Effector CD8-positive, alpha-beta T cell (primary cell): ENCODE data around the gene PLA2G7.
"Not testable (repeated sequence)": the region's sequence is repeated elsewhere in the genome, so short reads cannot be mapped to it uniquely, and the experiment has no call there.

Source experiments
- DNase-seq: peaks from one replicate; lab custom pipeline; 2025; lab: John Stamatoyannopoulos, UW
- total RNA-seq, 4 experiments: gene quantifications; one replicate each; lab custom pipeline; 2026; lab: John Stamatoyannopoulos, UW

The PLA2G7 gene
- total RNA-seq: 0 reads per million in 4 experiments

- no peak for DNase-seq
Measured at GRCh38 chr6:46734867-46735719, at the start of gene PLA2G7. PLA2G7 (minus strand) TSS chr6:46735375; CDS start chr6:46722891, 12,484 bp downstream.

DNA sequence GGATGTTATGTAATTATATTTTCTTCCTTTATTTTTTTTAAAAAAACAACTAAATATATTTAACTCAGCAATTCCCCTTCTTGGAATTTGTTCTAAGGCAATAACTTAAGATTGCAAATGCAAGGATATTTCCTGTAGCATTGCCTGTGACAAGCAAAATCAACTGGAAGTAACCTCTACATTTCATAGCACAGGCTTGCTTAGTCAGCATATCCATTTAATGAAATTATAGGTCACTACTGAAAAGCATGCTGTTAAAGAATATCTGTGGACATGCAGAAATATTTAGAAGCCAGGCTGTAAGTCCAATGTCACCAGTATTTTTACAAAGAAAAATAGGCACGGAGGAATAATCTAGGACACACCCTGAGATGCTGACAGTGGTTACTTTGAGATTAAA, 49.4 kb upstream of the PLA2G7 start:
- no peak for DNase-seq

DNA sequence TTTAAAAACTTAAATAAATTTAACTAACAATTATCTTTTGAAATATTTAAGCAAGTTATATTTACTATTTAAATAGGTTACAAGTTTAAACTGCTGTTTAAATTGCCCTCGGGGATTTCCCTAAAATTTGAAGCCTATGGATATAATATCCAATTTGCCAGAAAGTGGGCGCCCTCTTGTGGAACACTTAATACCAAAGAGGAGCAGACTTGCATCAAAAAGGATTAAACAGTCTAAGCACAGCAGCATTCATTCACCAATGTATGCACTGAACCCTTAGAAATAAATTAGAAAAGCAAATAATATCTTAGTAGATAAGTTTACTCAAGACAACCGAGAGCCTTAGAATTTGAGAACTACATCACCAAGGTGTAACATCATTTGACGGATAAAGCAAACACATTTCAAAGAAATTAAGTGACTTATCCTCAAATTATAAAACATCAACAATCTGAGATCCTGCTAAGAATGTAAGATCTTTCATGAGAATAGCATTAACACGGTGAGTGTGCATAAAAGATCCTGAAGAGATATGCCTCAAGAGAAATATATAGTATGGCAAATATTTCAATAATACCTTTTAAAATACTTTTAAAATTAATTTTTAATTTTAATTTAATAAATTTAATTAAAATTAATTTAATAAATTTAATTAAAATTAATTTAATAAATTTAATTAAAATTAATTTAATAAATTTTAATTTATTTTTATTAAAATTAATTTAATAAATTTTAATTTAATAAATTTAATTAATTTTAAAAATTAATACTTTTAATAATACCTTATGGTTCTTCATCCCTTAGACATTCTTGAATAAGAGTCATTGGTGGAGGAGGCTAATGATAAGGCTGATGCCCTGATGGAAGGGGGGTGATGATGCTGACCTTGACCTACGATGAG, 46.6 kb upstream of the PLA2G7 start:
- no peak for DNase-seq

DNA sequence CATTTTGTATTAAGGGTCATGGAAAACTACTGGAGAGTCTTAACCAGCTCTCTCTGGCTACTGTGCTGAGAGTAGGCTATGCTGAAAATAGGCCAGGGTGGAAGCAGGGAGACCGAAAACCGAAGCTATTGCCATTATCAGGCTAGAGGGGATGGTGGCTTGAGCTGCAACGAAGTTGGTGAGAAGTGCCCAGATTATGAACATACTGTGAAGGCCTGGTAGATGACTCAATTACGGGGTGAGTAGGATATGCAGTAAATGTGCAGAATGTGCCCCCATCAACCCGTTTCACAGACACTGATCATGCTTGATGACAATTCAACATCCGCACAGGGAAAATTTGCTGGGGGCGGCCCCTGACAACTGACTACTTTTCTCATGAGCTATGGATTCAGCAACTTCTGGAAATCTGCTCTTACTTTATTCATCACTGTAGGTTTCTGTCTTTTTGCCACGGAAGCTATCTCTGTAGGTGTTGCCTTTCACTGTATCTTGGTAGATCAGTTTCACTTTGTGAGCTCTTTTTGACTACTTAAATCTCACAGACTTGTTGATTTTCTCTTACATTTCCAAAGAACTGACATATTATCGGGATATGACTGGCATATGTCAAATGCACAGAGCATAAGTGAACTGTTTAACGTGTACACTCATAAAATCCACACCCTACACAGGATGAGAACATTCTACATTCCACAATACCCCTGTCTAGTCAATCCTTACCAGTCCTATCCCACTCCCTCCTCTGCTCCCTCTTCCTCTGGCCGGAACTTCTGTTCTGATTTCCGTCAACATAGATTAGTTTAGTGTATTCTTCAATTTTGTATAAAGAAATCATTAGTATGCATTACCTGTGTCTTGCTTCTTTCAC, 42.5 kb upstream of the PLA2G7 start:
- no peak for DNase-seq

DNA sequence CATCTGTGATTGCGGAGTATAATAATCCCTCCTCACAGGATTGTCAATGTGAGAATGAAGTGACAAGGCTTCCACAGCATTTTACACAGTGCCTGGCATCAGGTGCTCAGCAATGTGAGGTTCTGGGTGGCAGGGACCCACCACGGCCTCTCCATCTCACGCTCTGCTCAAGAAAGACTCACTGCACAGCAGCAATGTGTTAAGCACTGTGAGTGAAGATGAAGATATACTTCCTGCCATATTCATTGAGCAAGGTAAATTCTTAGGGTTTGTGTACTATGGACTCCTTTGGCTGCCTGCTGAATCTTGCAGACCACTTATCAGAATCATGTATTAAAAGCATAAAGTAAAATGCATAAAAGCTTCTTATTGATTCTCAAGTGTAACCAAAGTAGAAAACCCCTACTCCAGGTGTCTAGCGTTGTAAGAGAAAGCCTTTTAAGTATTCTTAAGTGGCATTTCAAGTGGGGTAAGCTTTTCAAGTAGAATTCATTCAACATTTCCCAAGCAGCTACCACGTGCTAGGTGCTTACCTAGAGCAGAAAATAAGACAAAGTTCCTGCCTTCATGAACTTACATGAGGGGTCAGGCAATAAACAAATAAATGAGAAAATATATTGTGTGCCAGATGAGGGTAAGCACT, 41.0 kb upstream of the PLA2G7 start:
- DNase-seq: no peak

DNA sequence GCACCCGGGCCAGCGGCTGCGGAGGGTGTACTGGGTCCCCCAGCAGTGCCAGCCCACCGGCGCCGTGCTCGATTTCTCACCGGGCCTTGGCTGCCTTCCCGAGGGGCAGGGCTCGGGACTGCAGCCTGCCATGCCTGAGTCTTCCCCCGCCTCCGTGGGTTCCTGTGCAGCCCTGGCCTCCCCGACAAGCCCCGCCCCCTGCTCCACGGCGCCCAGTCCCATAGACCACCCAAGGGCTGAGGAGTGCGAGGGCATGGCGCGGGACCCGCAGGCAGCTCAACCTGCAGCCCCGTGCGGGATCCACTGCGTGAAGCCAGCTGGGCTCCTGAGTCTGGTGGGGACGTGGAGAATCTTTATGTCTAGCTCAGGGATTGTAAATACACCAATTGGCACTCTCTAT, 39.6 kb upstream of the PLA2G7 start:
- not testable (repeated sequence) for DNase-seq

GRCh38 chr6:46773201-46773855, 38.2 kb upstream of the PLA2G7 start:
- no peak for DNase-seq

DNA sequence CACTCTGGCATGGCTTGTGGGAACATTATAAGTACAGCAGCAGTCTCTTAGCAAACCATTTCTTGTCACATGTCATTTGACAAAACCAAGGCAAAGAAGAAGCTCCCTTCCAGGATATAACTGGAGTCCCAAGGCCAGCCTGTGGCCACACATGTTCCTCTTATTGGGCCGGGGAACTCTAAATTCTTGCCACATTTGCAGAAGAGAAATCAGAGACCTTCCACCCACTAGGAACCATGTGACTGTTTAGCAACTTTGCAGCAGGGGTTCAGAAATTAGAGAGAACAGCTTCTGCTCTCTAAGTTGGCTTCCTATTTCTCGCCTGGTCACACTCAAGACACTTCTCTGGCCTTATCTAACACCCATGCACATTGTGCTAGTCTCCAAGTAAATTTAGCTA, 37.6 kb upstream of the PLA2G7 start:
- no peak for DNase-seq

DNA sequence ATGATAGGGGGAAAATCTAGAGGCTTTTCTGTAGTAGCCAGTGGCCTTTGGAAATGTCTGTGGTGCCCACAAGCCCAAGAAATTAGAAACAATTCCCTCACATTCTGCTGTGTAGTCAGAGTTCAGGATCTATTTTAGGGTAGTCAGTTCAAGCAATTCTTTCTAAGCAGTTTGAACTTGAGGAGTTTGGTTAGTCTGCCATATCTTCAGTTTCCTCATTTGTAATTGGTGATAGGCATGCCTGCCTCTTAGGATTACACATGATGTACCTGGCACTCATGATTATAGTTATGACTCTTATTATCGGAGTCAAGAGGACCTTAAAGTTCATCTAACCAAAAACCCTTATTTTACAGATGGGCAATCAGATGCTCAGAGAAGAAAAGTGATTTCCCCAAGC, 36.8 kb upstream of the PLA2G7 start:
- DNase-seq: no peak

- DNase-seq: no peak
Measured at GRCh38 chr6:46764961-46765360, 29.8 kb upstream of the PLA2G7 start.

GRCh38 chr6:46764280-46764679, 29.1 kb upstream of the PLA2G7 start:
- DNase-seq: not testable (repeated sequence)

DNA sequence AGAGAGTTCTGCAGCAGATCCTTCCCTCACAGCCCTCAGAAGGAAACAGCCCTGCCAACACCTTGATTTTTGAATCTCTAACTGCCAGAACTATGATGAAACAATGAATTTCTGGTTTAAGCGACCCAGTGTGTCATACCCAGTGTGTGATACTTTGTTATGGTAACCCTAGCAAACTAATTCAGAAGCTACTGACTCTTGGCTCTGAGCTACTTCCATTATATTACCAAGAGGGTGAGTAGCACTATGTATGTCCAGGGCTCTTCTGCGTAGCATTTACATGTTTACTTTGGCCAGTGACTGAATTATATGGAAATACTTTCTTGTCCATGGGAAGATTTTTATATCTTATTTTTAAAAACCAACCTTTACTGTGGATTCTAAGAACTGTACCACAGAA, 28.3 kb upstream of the PLA2G7 start:
- DNase-seq: no peak

DNA sequence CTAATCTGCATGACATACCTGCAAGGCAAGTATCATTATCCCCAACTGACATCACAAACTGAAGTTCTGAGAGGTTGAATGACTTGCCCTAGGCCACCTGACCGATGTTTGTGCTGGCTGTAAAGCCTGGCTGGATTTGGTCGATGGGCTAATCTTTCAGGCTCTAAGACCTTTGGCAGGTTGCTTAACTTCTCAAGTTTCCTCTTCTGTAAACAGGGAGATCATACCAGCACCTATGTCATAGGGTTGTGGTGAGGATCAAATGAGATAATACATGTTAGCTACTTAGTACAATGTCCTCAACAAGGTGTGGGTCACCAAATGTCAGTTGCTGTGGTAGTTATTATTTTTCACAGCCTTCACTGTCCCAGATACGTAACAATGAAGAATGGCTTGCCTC, 25.8 kb upstream of the PLA2G7 start:
- no peak for DNase-seq

DNA sequence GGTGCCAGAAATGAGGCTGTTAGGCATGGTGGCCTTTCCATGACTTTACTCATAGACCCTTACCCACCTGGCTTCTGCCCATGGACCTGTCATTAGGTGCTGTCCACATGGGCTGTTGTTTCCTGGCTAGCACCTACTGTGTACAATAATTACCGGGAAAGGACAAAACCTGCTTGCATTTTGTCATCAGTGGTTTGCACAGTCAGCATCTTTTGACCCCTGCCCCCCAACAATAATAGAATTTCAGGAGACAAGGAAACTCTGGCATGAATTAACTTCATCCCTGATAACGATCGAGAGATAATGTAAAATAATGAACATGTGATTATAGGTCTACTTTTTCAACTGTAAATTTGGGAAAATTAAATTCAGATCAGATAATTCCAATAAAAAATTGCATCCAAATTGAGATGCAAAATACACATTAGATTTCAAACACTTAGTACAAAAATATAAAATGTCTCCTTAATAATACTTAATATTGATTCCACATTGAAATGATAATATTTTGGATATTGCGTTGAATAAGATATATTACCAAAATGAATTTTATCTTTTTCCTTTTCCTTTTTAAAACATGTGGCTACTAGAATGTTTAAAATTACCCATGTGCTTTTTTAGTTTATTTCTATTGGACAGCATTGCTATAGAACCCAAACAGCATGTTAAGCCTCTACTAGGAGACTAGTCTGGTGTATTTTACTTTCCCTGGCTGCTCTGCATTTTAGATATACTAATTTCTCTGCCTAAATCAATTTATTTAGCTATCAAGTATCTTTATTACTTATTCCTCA, 24.0 kb upstream of the PLA2G7 start:
- no peak for DNase-seq

DNA sequence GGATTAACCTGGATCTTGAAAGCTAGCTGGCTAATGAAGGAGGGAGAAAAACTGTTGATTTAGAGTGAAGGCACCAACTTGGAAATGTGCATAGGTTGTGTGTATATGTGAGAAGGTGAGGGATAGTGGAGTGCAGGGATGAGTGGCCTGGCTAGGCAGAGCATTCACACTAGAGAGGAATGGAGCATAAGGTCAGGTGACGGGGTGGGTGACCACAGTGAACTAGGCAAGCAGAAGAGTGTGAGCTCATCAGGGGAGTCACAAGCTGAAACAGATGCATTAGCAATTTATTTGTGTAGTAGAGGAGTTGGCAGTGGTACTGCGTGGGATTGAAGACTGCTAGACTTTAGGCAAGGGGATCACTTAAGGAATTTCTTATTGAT, 22.0 kb upstream of the PLA2G7 start:
- no peak for DNase-seq

- DNase-seq: no peak
Measured at GRCh38 chr6:46756469-46757213, 21.5 kb upstream of the PLA2G7 start.

DNA sequence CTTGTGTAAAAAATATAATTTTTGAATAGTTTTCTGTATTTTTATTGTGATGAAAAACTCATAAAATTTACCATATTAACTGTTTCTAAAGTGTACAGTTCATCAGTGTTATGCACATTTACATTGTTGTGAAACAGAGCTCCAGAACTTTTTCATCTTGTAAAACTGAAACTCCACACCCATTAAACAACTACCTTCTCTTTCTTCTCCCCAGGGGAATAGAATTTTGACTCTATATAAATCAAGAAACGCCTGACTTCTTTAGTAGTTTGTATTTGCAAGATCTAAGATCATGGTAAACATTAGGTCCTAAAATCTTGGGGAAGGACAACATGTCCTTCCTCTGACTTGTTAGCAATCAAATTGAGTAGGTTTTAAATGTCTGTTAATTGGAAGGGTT, 20.7 kb upstream of the PLA2G7 start:
- DNase-seq: no peak

DNA sequence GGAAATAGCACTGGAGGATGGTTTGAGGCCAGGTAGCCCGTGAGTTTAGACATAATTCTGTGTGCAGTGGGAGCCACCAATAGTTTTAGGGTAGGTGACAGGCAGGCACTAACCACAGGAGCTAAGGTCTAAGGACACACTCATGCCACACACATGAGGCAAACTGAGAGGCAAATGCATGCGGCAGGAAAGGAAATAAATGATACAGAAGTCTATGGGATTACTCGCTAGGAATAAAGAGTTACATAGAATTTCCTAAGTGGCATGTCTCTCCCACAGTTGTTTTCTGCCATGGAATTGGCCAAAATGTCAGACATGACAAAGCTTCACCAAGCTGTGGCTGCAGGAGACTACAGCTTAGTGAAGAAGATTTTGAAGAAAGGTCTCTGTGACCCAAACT, 16.5 kb upstream of the PLA2G7 start:
- no peak for DNase-seq

DNA sequence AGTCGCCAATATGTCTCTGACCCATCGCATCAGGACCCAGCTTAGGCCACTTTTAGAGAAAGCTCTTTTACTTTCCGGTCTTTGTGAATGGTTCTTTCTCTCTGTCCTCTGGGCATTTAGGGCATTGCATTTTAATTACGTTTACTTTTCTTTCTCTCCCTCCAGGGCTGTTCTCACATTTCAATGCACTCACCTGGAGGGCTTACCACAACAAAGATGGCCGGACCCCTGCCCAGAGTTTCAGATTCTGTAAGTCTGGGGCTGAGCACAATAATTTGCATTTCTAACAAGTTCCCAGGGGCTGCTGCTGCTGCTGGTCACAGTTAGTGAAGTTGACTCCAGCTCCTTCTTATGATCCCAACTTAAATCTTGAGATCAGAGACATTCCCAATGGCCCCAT, 14.6 kb upstream of the PLA2G7 start:
- DNase-seq: no peak
